GM12891 (cell line): ENCODE results near the gene RNASEH2B.

Source experiments
- PAX5 ChIP-seq: IDR thresholded peaks from 2 replicates; pipeline ENCODE4 v1.6.1; 2011; ENCODE audit warnings: low read length, moderate library complexity, mild to moderate bottlenecking; ENCODE audit not compliant: insufficient read depth, severe bottlenecking
- POLR2A ChIP-seq: IDR thresholded peaks from 2 replicates; pipeline ENCODE4 v1.6.1; 2011; ENCODE audit warnings: low read depth, low read length, control low read depth
- POLR2AphosphoS5 ChIP-seq: IDR thresholded peaks from 2 replicates; pipeline ENCODE4 v1.6.1; 2011; ENCODE audit warnings: low read depth, low read length, control low read depth
- TAF1 ChIP-seq: IDR thresholded peaks from 2 replicates; pipeline ENCODE4 v1.6.1; 2011; ENCODE audit warnings: low read depth, low read length, control low read depth

- TF ChIP-seq POLR2A, result no peak
- TF ChIP-seq POLR2AphosphoS5, result no peak
- no peak for TF ChIP-seq PAX5
- TF ChIP-seq TAF1, result no peak
Measured at GRCh38 chr13:50923272-50923671, 13.7 kb downstream of the RNASEH2B start.
